ENCODE data around the gene MRPS9.

MRPS9 gene

DNA sequence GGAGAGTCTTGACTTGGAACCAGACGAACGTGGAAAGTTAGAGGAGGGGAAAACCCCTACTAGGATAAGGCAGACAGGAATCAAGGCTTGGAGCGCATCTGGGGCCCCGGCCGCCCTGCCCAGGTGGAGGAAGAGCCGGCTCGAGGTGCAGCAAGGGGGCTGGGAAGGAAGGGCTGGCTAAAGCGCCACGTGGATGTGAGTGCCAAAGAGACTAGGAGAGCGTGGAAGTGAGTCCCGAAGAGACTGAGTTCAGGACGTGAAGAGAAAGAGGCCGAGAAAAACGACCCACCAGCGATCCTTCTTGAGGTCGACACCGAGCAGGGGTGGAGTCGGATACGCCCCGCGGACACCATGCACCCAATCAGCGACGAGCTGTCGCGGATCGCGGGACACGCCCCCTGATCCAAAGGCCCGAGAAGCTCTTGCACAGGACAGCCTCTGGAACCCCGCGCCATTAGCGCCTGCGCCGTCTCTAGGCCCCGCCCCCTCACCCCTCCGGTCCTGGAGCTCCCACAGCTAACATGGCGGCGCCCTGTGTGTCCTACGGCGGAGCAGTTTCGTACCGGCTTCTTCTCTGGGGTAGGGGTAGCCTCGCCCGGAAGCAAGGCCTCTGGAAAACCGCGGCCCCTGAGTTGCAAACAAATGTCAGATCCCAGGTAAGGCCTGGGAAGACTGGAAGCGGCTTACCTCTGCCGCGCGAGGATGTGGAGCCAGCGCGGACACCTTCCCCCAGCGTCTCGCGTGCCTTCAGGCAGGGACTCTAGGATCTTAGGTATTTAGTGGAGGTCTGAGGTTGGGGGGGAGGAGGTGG, at the start of gene MRPS9:
TSS of gene MRPS9 (plus strand) at position 498 of the 811 bp plus-strand sequence. CDS start at position 522, 24 bp downstream.
- peak; percentile 98 to 100 (median 99) for DNase-seq
- intact Hi-C loops (cut with DNase I): loop anchor here (5.0 kb wide), 1 partner anchor 90 kb away; no protein-coding TSS in a partner anchor

DNA sequence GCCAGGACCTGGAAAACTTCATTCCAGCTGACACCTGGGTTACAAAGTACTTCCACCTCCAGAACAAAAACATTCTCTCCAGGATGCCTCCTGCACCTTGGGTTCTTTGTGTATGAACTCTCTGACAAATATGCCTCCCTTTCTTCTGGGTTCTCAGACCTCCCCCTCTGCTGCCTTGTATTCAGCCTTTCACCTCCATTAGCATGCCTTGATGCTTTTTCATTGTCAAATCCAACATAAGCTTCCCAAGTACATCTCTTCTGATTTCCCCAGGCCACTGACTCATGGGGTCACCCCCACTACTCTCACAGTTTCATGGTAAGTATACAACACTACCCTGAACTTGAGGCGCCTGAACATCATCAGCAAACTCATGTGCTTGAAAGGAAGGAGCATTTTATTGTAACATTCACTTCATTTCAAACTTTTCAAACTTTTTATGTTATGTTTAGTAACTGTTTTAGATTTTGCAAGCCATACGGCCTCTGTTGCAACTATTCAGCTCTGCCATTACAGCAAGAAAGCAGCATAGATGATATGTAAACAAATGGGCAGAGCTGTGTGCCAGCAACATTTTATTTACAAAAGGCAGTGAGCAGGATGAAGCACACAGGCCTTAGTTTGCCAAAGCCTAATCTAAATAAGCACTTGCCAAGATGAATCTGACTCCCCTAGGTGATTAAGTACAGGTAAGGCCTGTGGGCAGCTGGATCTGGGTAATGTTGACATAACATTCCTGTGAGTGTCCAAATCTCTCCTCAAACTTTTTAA, 32.5 kb upstream of the MRPS9 start:
- no peak for DNase-seq

DNA sequence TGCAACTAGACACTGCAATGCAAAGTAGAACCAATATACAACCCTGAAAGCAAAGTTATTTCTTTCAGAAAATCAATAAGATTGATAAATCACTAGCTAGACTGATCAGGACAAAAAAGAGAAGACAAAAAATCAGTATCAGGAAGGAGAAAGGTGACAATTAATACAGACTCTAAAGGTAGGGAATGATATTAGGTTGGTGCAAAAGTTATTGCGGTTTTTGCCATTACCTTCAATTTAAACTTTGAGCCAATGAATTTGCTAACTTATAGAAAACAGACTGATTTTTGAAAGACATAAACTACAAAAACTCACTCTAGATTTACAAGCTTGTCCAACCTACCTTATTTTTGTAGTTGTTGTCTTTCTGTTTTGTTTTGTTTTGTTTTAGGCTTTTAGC, 30.5 kb upstream of the MRPS9 start:
- no peak for DNase-seq
- intact Hi-C loops (cut with DNase I): no loop called here

More for the DNA sequence above, 32.5 kb upstream of the MRPS9 start:
- intact Hi-C loops (cut with DNase I): no loop called here

DNA sequence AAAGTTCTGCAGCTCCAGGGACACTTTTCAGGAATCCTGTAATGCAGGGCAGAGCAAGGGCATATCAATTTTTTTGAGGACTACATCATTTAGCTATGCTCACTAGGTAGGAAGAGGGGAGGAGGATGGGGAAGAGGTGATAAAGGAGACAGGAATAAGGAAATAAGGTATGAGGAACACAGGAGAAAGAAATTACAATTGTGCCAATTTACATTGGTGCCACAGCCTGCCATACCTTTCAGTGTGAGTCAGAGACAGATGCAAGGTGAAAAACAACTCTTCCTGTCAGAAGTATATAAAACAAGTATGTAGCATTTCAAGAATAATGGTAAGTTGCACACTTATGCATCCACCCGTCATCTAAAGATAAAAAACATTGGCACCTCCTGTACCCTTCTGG, 5.4 kb upstream of the MRPS9 start:
- DNase-seq: no peak
- intact Hi-C loops (cut with DNase I): no loop called here

DNA sequence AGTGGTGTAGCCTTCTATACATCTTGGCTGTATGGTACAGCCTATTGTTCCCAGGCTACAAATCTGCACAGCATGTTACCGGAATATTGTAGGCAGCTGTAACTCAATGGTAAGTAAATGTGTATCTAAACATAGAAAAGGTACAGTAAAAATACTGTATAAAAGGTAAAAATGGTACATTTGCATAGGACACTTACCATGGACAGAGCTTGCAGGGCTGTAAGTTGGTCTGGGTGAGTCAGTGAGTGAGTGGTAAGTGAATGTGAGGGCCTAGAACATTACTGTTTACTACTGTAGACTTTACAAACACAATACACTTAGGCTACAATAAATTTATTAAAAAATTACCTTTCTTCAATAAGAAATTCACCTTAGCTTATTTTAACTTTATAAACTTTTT, 3.7 kb upstream of the MRPS9 start:
- intact Hi-C loops (cut with DNase I): no loop called here
- no peak for DNase-seq

DNA sequence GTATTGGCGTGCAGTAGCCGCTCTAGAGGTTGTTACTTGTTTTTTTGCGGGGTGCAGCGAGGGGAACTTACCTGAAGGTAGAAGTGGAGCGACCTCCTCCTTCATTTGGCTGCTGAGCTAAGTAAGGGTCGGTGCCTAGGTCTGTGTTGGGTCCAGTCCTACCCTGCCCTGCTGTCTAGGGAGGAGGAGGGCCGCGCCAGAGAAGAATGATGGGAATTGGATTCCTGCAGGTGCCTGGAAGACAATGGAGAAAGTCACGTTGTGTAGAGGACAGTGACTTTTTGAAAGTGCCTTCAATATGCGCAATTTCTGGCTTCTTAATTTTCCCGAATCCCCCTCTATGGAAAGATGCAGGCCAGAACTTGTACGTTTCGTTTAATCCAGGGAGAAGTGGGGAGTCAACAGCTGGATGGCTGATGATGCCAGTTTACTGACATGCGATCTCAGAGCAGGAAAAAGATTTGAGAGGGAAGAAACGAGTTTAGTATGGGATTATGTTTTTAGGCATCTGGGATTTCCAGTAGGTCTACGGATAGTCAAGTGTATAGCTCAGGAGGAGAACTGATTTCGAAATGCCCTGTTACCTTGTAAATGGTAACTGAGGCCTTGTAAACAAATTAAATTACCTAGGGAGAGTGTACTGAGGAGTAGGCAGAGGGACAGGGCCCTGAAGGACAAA, 653 bp downstream of the MRPS9 start:
- peak in 2 of 10 donors; percentile 10 to 69 for DNase-seq
- intact Hi-C loops (cut with DNase I): loop anchor here (5.0 kb wide), 1 partner anchor 91 kb away; no protein-coding TSS in a partner anchor

DNA sequence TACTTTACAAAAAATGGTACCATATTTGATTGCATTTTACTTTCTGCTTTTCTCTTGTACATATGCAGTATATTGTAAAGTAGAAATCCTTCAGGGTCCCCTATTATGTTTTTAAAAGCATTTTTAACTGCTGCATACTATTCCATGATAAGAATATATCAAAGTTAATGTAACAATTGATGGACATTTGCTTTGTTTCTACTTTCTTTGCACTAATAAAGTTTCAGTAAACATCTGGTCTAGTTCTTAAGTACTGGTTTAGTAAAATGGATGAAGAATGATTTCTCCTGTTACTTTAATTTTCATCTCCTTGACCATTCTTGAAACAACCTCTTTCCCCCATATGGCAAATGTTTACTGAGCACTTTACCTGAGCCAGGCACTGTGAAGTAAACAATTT, 1.7 kb downstream of the MRPS9 start:
- intact Hi-C loops (cut with DNase I): loop anchor here (5.0 kb wide), 1 partner anchor 92 kb away; no protein-coding TSS in a partner anchor
- no peak for DNase-seq

DNA sequence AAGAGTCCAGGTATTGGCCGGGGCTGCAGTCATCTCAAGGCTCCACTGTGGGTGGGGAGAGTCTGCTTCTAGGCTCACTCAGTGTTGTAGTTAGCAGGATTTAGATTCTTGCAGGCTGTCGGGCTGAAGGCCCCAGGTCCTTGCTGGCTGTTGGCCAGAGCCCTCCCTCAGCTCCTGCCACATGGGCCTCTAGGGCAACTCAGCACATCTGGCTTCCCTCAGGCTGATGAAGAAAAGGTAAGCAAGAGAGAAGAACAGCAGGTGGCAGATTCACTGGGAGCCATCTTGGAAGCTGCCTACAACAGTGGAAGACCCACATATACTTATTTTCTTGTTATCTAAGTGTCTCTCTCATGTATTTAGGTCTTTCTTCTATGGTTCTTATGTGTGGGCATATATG, 4.3 kb downstream of the MRPS9 start:
- no peak for DNase-seq
- intact Hi-C loops (cut with DNase I): no loop called here

DNA sequence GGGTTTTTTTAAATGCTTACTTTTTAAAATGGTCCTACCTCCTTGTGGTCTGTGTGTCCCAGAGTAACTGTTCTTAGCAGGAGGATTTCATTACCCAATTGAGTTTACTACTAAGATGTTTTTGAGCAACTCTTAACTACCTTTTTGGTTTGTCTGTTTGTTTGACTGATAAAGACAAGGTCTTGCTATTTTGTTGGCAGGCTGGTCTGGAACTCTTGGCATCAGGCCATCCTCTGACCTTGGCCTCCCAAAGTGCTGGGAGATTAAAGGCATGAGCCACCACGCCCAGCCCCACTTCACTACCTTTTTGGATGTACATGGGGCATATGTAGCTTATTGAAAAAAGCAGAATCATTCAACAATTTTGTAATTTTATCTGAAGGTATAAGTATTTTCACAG, 14.9 kb downstream of the MRPS9 start:
- intact Hi-C loops (cut with DNase I): no loop called here

DNA sequence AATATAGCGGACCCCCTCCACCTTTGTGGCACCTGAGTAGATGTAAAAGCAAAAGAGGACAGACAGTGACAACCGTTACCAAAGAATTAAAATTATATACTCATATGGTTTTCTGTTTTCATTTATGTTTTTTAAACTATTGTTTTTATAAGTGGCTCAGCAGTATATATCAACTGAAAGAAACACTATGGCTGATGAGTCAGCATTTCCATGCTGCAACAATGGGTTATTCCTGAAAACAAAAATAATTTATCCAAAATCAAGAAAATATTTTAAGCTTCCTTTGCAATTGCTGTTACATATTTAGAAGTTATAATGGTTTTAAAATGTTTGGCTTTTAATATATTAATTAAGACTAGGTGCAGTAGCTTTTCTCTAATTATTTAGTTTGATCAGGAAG, 17.7 kb downstream of the MRPS9 start:
- DNase-seq: no peak
- intact Hi-C loops (cut with DNase I): no loop called here

More for the DNA sequence above, 14.9 kb downstream of the MRPS9 start:
- DNase-seq: no peak

DNA sequence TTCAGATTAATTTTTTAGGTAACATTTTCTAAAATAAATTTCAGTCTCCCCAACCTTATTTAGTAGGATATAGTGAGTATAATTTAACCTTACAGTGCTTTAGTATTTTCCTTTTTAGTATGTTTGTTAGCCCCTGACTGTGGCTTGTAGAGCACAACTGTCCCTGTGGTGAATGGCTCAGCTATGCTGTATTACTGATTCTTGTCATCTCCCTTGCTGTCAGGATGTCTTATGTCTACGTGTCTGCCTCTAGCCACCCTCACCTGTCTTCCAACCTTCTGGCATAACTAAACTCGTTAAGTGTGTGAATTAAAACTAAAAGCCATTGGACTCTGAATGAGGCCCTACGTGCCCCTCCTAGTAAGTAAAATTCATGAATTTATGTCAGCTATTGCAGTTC, 18.4 kb downstream of the MRPS9 start:
- intact Hi-C loops (cut with DNase I): no loop called here
- no peak for DNase-seq

DNA sequence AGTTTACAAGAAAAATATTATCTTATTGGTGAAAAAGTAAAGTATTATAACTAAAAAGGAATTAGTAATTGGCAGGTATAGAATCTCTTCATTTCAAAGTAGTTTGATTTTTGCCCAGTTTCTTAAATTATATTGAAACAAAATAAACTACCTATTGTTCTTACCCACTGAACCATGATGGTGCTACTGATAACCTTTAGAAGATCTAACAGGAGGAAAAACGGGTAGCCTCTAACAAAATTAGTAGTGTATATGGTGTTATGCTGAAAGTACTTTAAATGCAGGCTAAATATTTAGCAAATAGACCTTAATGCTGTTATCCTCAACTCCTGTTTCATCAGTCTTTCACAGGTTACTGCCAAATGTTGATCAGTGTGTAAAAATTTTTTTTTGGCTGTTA, 19.1 kb downstream of the MRPS9 start:
- no peak for DNase-seq
- intact Hi-C loops (cut with DNase I): no loop called here

DNA sequence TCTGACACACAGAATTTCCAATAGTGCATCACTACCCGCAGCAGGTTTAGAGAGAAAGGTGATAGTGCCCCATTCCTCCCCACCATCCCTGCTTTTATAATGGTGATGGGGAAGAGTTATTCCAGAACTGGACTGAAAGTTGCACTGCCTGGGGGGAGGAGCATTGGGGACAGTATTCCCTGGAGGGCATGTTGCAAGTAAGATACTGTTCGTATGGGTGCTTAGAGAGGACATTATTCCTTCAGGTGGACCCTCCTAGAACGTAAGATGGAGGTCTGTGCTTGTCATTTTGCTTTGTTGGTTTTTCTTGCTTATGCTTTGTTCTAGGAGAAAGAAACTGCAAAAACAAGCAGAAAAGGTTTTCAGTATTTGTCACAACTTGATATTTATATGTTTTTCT, 23.7 kb downstream of the MRPS9 start:
- intact Hi-C loops (cut with DNase I): no loop called here
- no peak for DNase-seq

DNA sequence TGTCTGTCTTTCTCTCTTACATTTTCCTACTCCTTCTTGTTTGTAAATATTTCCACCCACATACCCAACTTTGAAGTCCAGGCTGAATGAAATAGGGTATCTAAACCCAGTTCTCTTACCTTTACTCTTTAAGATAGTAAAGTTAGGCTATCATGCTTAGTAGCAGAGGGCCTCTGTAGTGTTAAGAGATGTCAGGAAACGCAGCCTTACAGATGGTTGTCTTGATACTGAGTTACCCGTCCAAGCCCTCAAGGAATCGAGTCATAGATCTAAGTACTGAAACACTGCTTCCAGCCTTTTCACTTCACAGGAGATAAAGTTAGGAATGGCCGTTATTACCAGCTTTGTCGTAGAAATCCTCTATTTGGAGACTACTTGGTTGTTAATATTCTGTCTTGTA, 24.3 kb downstream of the MRPS9 start:
- DNase-seq: no peak
- intact Hi-C loops (cut with DNase I): no loop called here

DNA sequence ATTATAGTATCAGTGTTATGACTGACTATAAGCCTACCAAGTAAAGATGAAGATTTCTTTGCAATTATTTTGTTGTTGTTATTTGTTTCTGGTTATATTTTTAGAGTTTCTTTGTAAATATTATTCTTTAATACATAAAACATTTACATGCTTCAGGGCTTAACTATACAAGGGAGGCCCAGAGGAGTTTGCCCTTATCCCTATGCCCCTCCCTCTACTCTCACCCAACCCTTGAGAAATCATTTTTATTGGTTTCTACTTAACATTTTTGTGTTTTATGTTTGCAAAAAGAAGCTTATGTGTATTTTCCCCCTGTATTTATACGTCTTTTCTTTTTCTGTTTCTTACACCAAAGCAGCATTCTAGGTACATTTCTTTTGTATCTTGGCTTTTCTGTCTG, 30.5 kb downstream of the MRPS9 start:
- intact Hi-C loops (cut with DNase I): no loop called here
- DNase-seq: no peak

DNA sequence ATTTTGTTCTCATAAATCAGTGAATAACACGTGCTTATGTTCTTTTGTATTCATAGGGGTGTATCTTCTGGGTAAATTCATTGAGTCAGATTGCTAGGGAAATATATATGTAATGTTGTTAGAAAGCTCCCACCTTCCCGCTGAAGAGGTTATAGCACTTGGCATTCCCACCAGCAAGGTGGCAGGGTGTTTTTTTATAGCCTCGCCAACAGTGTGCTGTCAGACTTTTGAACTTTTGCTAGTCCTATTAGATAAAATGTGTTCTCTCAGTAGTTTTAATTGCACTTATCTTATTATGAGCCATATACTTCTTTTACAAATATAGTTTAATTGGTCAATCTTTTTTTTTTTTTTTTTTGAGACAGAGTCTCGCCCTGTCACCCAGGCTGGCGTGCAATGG, 31.0 kb downstream of the MRPS9 start:
- intact Hi-C loops (cut with DNase I): no loop called here
- DNase-seq: no peak

DNA sequence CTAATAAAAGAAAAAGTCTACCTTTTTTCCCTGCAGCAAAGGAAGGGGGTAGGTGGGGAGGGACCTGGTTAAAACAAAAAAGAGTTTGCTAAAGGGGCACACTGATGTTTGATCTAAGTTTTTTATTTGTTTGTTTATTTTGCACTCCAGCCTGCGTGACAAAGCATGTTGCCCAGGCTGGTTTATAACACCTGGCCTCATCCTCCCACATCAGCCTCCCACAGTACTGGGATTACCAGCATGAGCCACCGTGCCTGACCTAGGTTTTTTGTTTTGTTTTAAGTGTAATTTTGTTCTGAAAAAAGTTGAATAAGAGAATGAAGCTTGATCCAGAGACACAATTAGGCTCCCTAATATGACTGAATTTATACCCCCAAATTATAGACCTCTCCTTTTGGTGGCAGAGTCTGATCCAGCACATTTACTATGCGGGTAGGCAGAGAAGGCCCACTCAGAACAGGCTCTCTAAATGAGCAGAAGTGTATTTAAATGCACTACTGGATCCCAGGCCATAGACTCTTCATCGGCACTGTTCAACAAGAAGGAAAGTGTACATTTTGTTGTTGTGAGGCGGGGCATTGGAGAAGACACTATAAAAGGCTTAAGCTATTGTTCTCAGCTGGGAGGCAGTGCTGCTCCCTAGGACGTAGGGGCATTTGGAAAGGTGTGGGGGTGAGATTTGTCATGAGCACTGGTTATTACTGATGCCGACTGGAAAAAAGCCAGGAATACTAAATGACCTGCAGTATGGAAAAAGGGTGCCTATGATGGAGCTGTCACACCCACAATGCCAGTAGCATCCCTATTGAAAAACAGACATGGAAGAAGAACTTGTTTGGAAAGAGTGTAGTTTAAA, 32.4 kb downstream of the MRPS9 start:
- DNase-seq: no peak
- intact Hi-C loops (cut with DNase I): no loop called here

DNA sequence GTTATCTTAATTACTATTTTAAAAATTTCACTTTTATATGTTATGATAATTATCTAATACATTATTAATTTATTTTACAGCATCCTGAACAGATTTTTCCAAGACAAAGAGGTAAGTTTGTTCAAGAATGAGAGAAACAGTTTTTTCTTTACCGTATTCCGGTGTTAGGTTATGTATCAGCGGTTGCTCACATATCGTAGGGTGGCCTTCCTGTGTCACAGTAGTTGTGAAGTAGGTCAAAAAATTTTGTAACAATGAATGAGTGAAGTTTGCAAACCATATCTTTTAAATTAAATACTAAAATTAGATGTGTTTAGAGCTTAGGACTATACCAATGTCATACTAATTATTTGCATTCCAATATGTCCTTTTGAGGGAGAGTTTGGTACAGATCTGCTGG, 33.5 kb downstream of the MRPS9 start:
- intact Hi-C loops (cut with DNase I): no loop called here
- DNase-seq: no peak

DNA sequence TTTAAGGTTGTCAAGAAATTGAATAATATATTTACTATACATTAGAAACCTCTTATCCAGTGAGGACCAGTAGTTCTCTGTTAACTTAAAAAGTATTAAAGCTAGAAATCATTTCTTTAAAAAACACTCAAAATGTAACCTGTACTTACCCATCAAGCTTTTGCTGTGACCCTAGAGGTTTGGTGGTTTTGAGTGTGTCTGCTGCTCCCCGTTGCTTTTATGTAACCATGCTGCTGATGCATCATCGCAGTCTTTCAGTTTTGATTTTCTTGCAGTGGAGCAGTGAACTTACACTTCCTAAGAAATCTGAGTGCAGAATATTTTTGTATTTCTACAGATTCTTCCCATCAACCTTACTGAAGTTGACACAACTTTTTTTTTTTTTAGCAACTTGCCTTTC, 34.2 kb downstream of the MRPS9 start:
- no peak for DNase-seq

DNA sequence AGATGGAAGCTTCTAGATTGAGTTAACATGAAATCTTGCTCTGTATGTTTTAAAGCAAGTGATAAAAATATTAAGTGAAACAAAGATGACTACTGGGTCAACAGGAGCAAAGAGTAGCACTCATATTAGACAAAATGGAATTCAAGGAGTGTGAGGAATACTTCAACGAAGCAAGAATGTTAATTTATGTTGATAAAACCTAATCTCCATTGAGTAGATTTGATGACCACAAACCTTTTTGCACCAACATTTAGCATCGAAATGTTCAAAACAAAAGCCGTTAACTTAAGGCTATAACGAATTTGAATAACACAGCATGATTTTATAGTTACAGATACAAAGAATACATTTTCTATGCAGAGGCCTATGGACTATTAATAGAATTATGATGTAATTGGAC, 35.7 kb downstream of the MRPS9 start:
- DNase-seq: no peak
- intact Hi-C loops (cut with DNase I): no loop called here

More for the DNA sequence above, 34.2 kb downstream of the MRPS9 start:
- intact Hi-C loops (cut with DNase I): no loop called here
